K562 (cell line): ENCODE results near the gene UPP1. TPM values are rescaled to one million over a fixed set of nuclear protein-coding genes. Genes with fewer than 3 reads are reported as not detected.
"Not testable (repeated sequence)": the region's sequence is repeated elsewhere in the genome, so short reads cannot be mapped to it uniquely, and the experiment has no call there.

ENCODE experiments used
- ATAC-seq: fragments of 200-7000 bp; cut with Tn5 transposase; 3 replicates; pipeline ENCODE4 v1.9.1; 2020; ENCODE audit warnings: moderate library complexity
- BruUV-seq: library from RNA; stranded (reverse); fragments of 400-500 nt; replicated peaks from 2 replicates; lab custom pipeline; 2021; lab: Mats Ljungman, UMichigan
- CTCF ChIA-PET: fragments of 300-600 bp; formaldehyde crosslinking; extraction: SDS; loops from one replicate; lab custom pipeline; 2021; ENCODE audit warnings: low intra/inter-chr PET ratio; lab: Yijun Ruan, JAX
- POLR2A ChIA-PET: fragments of 300-600, 350-650 bp; sonication (Branson Sonifier 250); formaldehyde crosslinking; extraction: SDS; loops from one replicate; lab custom pipeline; 2021; ENCODE audit warnings: antibody characterized with exemption, inconsistent platforms; lab: Yijun Ruan, JAX
- DNase-seq, 4 experiments: peaks; one replicate each; pipeline versions ENCODE4 v3.0.0 to v3.0.0-alpha.2; 2011 to 2018; ENCODE audit warnings: low spot score in 3 of 4, mixed read lengths in 3 of 4; ENCODE audit errors: extremely low read depth in 1 of 4
- FAIRE-seq: peaks from 2 replicates; lab custom pipeline; 2011; peaks lifted over from hg19 to GRCh38; lab: Jason Lieb, UNC
- H2AFZ ChIP-seq: 2 replicates; pipeline ENCODE4 v1.6.0; 2011; ENCODE audit warnings: low read depth, low read length, control low read depth, inconsistent platforms
- H3K27ac ChIP-seq: fragments of 200-600 bp; 3 replicates; pipeline ENCODE4 v1.8.0; 2011; ENCODE audit warnings: low read depth, mild to moderate bottlenecking, control low read depth, inconsistent platforms, low read length, moderate library complexity, mixed read lengths; ENCODE audit errors: extremely low read depth
- H3K27me3 ChIP-seq, 2 experiments: fragments of 300-600 bp in 1 of 2; 2 replicates in 1 of 2; 3 replicates in 1 of 2; pipeline versions ENCODE4 v1.6.0 to v1.8.0; 2011; ENCODE audit warnings: inconsistent platforms in 2 of 2, low read length in 2 of 2, mild to moderate bottlenecking in 1 of 2, mixed read lengths in 1 of 2, moderate library complexity in 1 of 2; ENCODE audit not compliant: control insufficient read depth in 2 of 2, insufficient read depth in 2 of 2
- H3K36me3 ChIP-seq: fragments of 300-600 bp; 3 replicates; pipeline ENCODE4 v1.8.0; 2011; ENCODE audit warnings: mild to moderate bottlenecking, low read length, inconsistent platforms; ENCODE audit not compliant: control insufficient read depth, insufficient read depth
- H3K4me1 ChIP-seq, 2 experiments: fragments of 200-600 bp in 1 of 2; replicated peaks in 1 of 2; 2 replicates in 1 of 2; 3 replicates in 1 of 2; pipeline versions ENCODE4 v1.5.1 to v1.8.0; 2011; ENCODE audit warnings: inconsistent platforms in 2 of 2, low read length in 2 of 2, mild to moderate bottlenecking in 1 of 2, mixed read lengths in 1 of 2, moderate library complexity in 1 of 2; ENCODE audit not compliant: control insufficient read depth in 2 of 2, insufficient read depth in 2 of 2
- H3K4me2 ChIP-seq: 2 replicates; pipeline ENCODE4 v1.6.1; 2011; ENCODE audit warnings: low read length, control low read depth, inconsistent platforms, mixed read lengths; ENCODE audit not compliant: insufficient read depth
- H3K4me3 ChIP-seq: fragments of 200-600 bp; sonication (generic), shearing (Covaris generic); 2 replicates; pipeline ENCODE4 v1.5.1; 2016; ENCODE audit warnings: control low read depth, inconsistent platforms
- H3K79me2 ChIP-seq: fragments of 200-600 bp; 3 replicates; pipeline ENCODE4 v1.8.0; 2011; ENCODE audit warnings: low read length, inconsistent platforms; ENCODE audit not compliant: control insufficient read depth, insufficient read depth
- H3K9ac ChIP-seq, 2 experiments: 2 replicates each; pipeline versions ENCODE4 v1.6.0 to v1.6.1; 2011; ENCODE audit warnings: low read depth in 2 of 2, low read length in 2 of 2, control low read depth in 1 of 2, inconsistent platforms in 1 of 2, mild to moderate bottlenecking in 1 of 2, mixed read lengths in 1 of 2; ENCODE audit not compliant: insufficient read depth in 1 of 2
- H3K9me1 ChIP-seq: one replicate; pipeline ENCODE4 v1.6.0; 2011; ENCODE audit warnings: inconsistent platforms, mild to moderate bottlenecking, low read length, moderate library complexity; ENCODE audit not compliant: control insufficient read depth, insufficient read depth
- H3K9me3 ChIP-seq: replicated peaks from 2 replicates; pipeline ENCODE4 v1.5.1; 2011; ENCODE audit warnings: low read depth, low read length, inconsistent platforms; ENCODE audit not compliant: control insufficient read depth, insufficient read depth
- H4K20me1 ChIP-seq: replicated peaks from 2 replicates; pipeline ENCODE4 v1.6.1; 2011; ENCODE audit warnings: low read length, inconsistent platforms, mixed read lengths; ENCODE audit not compliant: control insufficient read depth, insufficient read depth
- HDAC8 ChIP-seq: fragments of 450-650 bp; IDR thresholded peaks from 2 replicates; pipeline ENCODE4 v1.6.1; 2016; ENCODE audit warnings: mild to moderate bottlenecking, missing genetic modification characterization, moderate library complexity, missing compliant biosample characterization
- WGBS: fragments of 100-300 bp; shearing (Covaris generic); methylation state at CpG from one replicate; pipeline ENCODE4 v1.1.6; 2016; ENCODE audit warnings: low coverage, mixed read lengths; ENCODE audit not compliant: insufficient coverage; ENCODE audit errors: missing lambda C conversion rate; 5-methylcytosine and 5-hydroxymethylcytosine counted together
- in situ Hi-C: fragments of 300-500 bp; cut with MboI; formaldehyde crosslinking; loops from 4 replicates; pipeline ENCODE4 v1.15.0; 2018; ENCODE audit warnings: inconsistent platforms, mixed read lengths
- intact Hi-C: fragments of 100-400 bp; cut with micrococcal nuclease; formaldehyde crosslinking; loops from 2 replicates; pipeline ENCODE4 v1.14.2; 2022
- polyA plus RNA-seq, 8 experiments: library from polyadenylated mRNA; depleted of rRNA in 4 of 8; stranded (reverse) in 5 of 8; unstranded in 3 of 8; fragments of >200 nt; fragmentation: Nextera tagmentation in 2 of 8; fragmentation: Illumina TruSeq in 1 of 8; extraction: Ambion mirVana in 2 of 8; extraction: Trizol in 1 of 8; gene quantifications; 2 replicates each; pipeline versions ENCODE4 v1.2.1 to v1.2.3, GENCODE V29; 2011 to 2014; ENCODE audit warnings: inconsistent platforms in 1 of 8, missing spikeins in 1 of 8
- total RNA-seq, 7 experiments: library from RNA; depleted of rRNA in 6 of 7; stranded (reverse); fragments of >200 nt in 6 of 7; fragmentation: Illumina TruSeq in 2 of 7; extraction: Trizol in 2 of 7; gene quantifications; 2 replicates each; pipeline versions ENCODE4 v1.2.1 to v1.2.3, GENCODE V29; 2011 to 2021; ENCODE audit warnings: low replicate concordance in 1 of 7
- TF ChIP-seq, protein P1 (sequence below): IDR thresholded peaks from 2 replicates; pipeline ENCODE4 v1.6.1; 2016; ENCODE audit warnings: missing genetic modification characterization, missing compliant biosample characterization
- TF ChIP-seq, protein P2 (sequence below): sonication (generic); formaldehyde crosslinking; IDR thresholded peaks from 2 replicates; pipeline ENCODE4 v1.8.0; 2023; ENCODE audit warnings: missing genetic modification reagents, mild to moderate bottlenecking, borderline replicate concordance

Gene UPP1
- total and polyA plus RNA-seq, 9 of the 15 experiments (the other 6 are each of a cell fraction or from before 2014, with no cell fraction given): 0.38 to 2.4 (median 0.61) TPM

DNA sequence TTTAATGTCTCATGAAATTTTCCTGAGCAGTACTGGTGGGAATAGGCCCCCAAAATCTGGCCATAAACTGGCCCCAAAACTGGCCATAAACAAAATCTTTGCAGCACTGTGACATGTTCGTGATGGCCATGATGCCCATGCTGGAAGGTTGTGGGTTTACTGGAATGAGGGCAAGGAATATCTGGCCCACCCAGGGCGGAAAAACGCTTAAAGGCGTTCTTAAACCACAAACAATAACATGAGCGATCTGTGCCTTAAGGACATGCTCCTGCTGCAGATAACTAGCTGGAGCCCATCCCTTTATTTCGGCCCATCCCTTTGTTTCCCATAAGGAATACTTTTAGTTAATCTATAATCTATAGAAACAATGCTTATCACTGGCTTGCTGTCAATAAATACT is 31.5 kb downstream of the UPP1 start:
- H3K27ac ChIP-seq, FAIRE-seq, H3K4me2 ChIP-seq, H3K27me3 ChIP-seq, H3K9me1 ChIP-seq, H3K36me3 ChIP-seq, H3K4me1 ChIP-seq, POLR2A ChIA-PET, in situ Hi-C loops, H2AFZ ChIP-seq, H3K4me3 ChIP-seq, ATAC-seq, H3K9me3 ChIP-seq, H3K9ac ChIP-seq, H4K20me1 ChIP-seq, DNase-seq, CTCF ChIA-PET, BruUV-seq, intact Hi-C loops, H3K79me2 ChIP-seq: not testable (repeated sequence)
- 0% methylated on average over 6 of the region's 6 CpGs for WGBS

DNA sequence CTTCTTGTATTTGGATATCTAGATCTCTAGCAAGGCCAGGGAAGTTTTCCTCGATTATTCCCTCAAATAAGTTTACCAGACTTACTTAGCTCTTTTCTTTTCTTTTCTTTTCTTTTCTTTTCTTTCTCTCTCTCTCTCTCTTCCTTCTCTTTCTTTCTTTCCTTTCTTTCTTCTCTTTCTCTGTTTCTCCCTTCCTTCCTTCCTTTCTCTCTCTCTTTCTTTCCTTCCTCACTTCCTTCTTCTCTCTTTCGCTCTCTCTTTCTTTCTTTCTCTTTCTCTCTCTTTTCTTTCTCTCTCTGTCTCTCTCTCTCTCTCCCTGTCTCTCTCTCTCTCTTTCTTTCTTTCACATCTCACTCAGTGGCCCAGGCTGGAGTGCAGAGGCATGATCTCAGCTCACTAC is 37.0 kb downstream of the UPP1 start:
- Histone ChIP-seq H4K20me1 (no peaks in the 10 kb centered on the region), H3K9ac (no peak overlapping the region), H3K9me3 (no peaks in the 10 kb centered on the region), H3K9me1 (no peaks in the 10 kb centered on the region), H3K27me3 (no peaks in the 10 kb centered on the region), H2AFZ (no peak overlapping the region), H3K36me3 (no peaks in the 10 kb centered on the region), H3K27ac (no peak overlapping the region), H3K79me2 (no peaks in the 10 kb centered on the region), H3K4me2 (no peak overlapping the region), H3K4me1 (no peaks in the 10 kb centered on the region), H3K4me3 (no peak overlapping the region)
- WGBS: 0% methylated on average over 1 of the region's 2 CpGs
- intact Hi-C loops: no loop called here
- BruUV-seq: no TSS peak
- TF ChIP-seq HDAC8 (tag): no peak
- TF ChIP-seq, protein P1, sequence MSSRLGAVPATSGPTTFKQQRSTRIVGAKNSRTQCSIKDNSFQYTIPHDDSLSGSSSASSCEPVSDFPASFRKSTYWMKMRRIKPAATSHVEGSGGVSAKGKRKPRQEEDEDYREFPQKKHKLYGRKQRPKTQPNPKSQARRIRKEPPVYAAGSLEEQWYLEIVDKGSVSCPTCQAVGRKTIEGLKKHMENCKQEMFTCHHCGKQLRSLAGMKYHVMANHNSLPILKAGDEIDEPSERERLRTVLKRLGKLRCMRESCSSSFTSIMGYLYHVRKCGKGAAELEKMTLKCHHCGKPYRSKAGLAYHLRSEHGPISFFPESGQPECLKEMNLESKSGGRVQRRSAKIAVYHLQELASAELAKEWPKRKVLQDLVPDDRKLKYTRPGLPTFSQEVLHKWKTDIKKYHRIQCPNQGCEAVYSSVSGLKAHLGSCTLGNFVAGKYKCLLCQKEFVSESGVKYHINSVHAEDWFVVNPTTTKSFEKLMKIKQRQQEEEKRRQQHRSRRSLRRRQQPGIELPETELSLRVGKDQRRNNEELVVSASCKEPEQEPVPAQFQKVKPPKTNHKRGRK (tag): peak; percentile 54; the same call in 1 of the 2 replicates
- TF ChIP-seq, protein P2, sequence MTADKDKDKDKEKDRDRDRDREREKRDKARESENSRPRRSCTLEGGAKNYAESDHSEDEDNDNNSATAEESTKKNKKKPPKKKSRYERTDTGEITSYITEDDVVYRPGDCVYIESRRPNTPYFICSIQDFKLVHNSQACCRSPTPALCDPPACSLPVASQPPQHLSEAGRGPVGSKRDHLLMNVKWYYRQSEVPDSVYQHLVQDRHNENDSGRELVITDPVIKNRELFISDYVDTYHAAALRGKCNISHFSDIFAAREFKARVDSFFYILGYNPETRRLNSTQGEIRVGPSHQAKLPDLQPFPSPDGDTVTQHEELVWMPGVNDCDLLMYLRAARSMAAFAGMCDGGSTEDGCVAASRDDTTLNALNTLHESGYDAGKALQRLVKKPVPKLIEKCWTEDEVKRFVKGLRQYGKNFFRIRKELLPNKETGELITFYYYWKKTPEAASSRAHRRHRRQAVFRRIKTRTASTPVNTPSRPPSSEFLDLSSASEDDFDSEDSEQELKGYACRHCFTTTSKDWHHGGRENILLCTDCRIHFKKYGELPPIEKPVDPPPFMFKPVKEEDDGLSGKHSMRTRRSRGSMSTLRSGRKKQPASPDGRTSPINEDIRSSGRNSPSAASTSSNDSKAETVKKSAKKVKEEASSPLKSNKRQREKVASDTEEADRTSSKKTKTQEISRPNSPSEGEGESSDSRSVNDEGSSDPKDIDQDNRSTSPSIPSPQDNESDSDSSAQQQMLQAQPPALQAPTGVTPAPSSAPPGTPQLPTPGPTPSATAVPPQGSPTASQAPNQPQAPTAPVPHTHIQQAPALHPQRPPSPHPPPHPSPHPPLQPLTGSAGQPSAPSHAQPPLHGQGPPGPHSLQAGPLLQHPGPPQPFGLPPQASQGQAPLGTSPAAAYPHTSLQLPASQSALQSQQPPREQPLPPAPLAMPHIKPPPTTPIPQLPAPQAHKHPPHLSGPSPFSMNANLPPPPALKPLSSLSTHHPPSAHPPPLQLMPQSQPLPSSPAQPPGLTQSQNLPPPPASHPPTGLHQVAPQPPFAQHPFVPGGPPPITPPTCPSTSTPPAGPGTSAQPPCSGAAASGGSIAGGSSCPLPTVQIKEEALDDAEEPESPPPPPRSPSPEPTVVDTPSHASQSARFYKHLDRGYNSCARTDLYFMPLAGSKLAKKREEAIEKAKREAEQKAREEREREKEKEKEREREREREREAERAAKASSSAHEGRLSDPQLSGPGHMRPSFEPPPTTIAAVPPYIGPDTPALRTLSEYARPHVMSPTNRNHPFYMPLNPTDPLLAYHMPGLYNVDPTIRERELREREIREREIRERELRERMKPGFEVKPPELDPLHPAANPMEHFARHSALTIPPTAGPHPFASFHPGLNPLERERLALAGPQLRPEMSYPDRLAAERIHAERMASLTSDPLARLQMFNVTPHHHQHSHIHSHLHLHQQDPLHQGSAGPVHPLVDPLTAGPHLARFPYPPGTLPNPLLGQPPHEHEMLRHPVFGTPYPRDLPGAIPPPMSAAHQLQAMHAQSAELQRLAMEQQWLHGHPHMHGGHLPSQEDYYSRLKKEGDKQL (CRISPR knock-in tag): no peak
- in situ Hi-C loops: no loop called here
- ATAC-seq: no peak
- no peak for DNase-seq
- ChIA-PET POLR2A (interaction anchor here (1.0 kb wide), 1 partner anchor 14 kb away, joined by 3 read pairs; no protein-coding TSS in a partner anchor), CTCF (no interaction called here)
- no peak for FAIRE-seq
